HEK293 (cell line): Measurements from ENCODE around the gene PDXK.

ENCODE experiments used
- CTCF ChIA-PET: fragments of 350-600 bp; formaldehyde crosslinking; extraction: SDS; loops from one replicate; lab custom pipeline; 2021; ENCODE audit warnings: antibody characterized with exemption; lab: Yijun Ruan, JAX
- POLR2A ChIA-PET: fragments of 300-600 bp; formaldehyde crosslinking; extraction: SDS; loops from one replicate; lab custom pipeline; 2020; ENCODE audit warnings: antibody characterized with exemption, inconsistent platforms; lab: Yijun Ruan, JAX
- H3K27ac ChIP-seq: fragments of 200-500 bp; sonication (Bioruptor generic); 2 replicates; pipeline ENCODE4 v1.5.1; 2014; ENCODE audit warnings: low read depth, low read length, control low read depth, inconsistent platforms; ENCODE audit errors: extremely low read depth
- H3K36me3 ChIP-seq, 2 experiments: fragments of 200-500 bp in 1 of 2; sonication (Bioruptor generic) in 1 of 2; 1 replicate in 1 of 2; 2 replicates in 1 of 2; pipeline ENCODE4 v1.5.1; 2014 to 2017; ENCODE audit warnings: inconsistent platforms in 2 of 2, low read length in 2 of 2; ENCODE audit not compliant: control insufficient read depth in 2 of 2, insufficient read depth in 1 of 2
- H3K4me1 ChIP-seq: fragments of 200-500 bp; sonication (Bioruptor generic); 2 replicates; pipeline ENCODE4 v1.5.1; 2014; ENCODE audit warnings: mild to moderate bottlenecking, low read length, inconsistent platforms; ENCODE audit not compliant: control insufficient read depth, insufficient read depth
- H3K4me3 ChIP-seq: 2 replicates; pipeline ENCODE4 v1.5.1; 2011; ENCODE audit warnings: low read depth, mild to moderate bottlenecking, control low read depth, low read length, moderate library complexity
- H3K9me3 ChIP-seq: fragments of 200-500 bp; sonication (Bioruptor generic); 2 replicates; pipeline ENCODE4 v1.5.1; 2014; ENCODE audit warnings: low read depth, low read length, inconsistent platforms; ENCODE audit not compliant: control insufficient read depth, insufficient read depth
- GLI4 ChIP-seq: fragments of 450-650 bp; formaldehyde crosslinking; IDR thresholded peaks from 2 replicates; pipeline ENCODE4 v1.5.1; 2016; ENCODE audit warnings: missing biosample characterization, missing genetic modification characterization
- KLF1 ChIP-seq: fragments of 450-650 bp; formaldehyde crosslinking; IDR thresholded peaks from 2 replicates; pipeline ENCODE4 v1.5.1; 2016; ENCODE audit warnings: missing biosample characterization, missing genetic modification characterization
- KLF7 ChIP-seq: fragments of 450-650 bp; formaldehyde crosslinking; IDR thresholded peaks from 2 replicates; pipeline ENCODE4 v1.5.1; 2016; ENCODE audit warnings: missing biosample characterization, missing genetic modification characterization, borderline replicate concordance
- KLF8 ChIP-seq: fragments of 450-650 bp; formaldehyde crosslinking; IDR thresholded peaks from 2 replicates; pipeline ENCODE4 v1.5.1; 2016; ENCODE audit warnings: missing biosample characterization, missing genetic modification characterization
- KLF9 ChIP-seq: fragments of 450-650 bp; formaldehyde crosslinking; IDR thresholded peaks from 2 replicates; pipeline ENCODE4 v1.5.1; 2016; ENCODE audit warnings: missing biosample characterization, missing genetic modification characterization, low read depth
- RBAK ChIP-seq: fragments of 450-650 bp; formaldehyde crosslinking; IDR thresholded peaks from 2 replicates; pipeline ENCODE4 v1.5.1; 2016; ENCODE audit warnings: missing biosample characterization, missing genetic modification characterization
- SP2 ChIP-seq: fragments of 450-650 bp; formaldehyde crosslinking; IDR thresholded peaks from 2 replicates; pipeline ENCODE4 v1.5.1; 2016; ENCODE audit warnings: missing biosample characterization, missing genetic modification characterization
- TRIM28 ChIP-seq: IDR thresholded peaks from 2 replicates; pipeline ENCODE4 v1.6.1; 2011; ENCODE audit warnings: low read length, control low read depth, borderline replicate concordance
- ZBTB26 ChIP-seq: fragments of 450-650 bp; formaldehyde crosslinking; optimal IDR thresholded peaks from 2 replicates; pipeline ENCODE3; 2016; ENCODE audit warnings: missing biosample characterization, mild to moderate bottlenecking, missing genetic modification characterization
- ZNF114 ChIP-seq: fragments of 450-650 bp; formaldehyde crosslinking; IDR thresholded peaks from 2 replicates; pipeline ENCODE4 v1.5.0; 2017; ENCODE audit warnings: missing biosample characterization, missing genetic modification characterization
- ZNF146 ChIP-seq: fragments of 450-650 bp; formaldehyde crosslinking; IDR thresholded peaks from 2 replicates; pipeline ENCODE4 v1.5.1; 2016; ENCODE audit warnings: missing biosample characterization, missing genetic modification characterization
- ZNF175 ChIP-seq: fragments of 450-650 bp; formaldehyde crosslinking; IDR thresholded peaks from 2 replicates; pipeline ENCODE4 v1.5.1; 2016; ENCODE audit warnings: missing biosample characterization, missing genetic modification characterization
- ZNF23 ChIP-seq: fragments of 450-650 bp; formaldehyde crosslinking; IDR thresholded peaks from 2 replicates; pipeline ENCODE4 v1.5.1; 2016; ENCODE audit warnings: missing biosample characterization, missing genetic modification characterization, borderline replicate concordance
- ZNF341 ChIP-seq: fragments of 450-650 bp; formaldehyde crosslinking; IDR thresholded peaks from 2 replicates; pipeline ENCODE4; 2016; ENCODE audit warnings: low read depth, missing biosample characterization, missing genetic modification characterization
- ZNF394 ChIP-seq: fragments of 450-650 bp; formaldehyde crosslinking; IDR thresholded peaks from 2 replicates; pipeline ENCODE4 v1.5.1; 2016; ENCODE audit warnings: missing biosample characterization, missing genetic modification characterization, mild to moderate bottlenecking, moderate library complexity, borderline replicate concordance
- ZNF423 ChIP-seq: fragments of 450-650 bp; formaldehyde crosslinking; IDR thresholded peaks from 2 replicates; pipeline ENCODE4 v1.5.1; 2016; ENCODE audit warnings: missing biosample characterization, missing genetic modification characterization
- ZNF514 ChIP-seq: fragments of 450-650 bp; formaldehyde crosslinking; IDR thresholded peaks from 2 replicates; pipeline ENCODE4 v1.5.1; 2016; ENCODE audit warnings: missing biosample characterization, missing genetic modification characterization
- ZNF580 ChIP-seq: fragments of 450-650 bp; formaldehyde crosslinking; IDR thresholded peaks from 2 replicates; pipeline ENCODE4 v1.5.1; 2016; ENCODE audit warnings: missing biosample characterization, missing genetic modification characterization
- ZSCAN30 ChIP-seq: fragments of 450-650 bp; IDR thresholded peaks from 2 replicates; pipeline ENCODE4 v1.5.1; 2018; ENCODE audit warnings: missing biosample characterization, mild to moderate bottlenecking, missing genetic modification characterization, moderate library complexity
- TF ChIP-seq, protein P1 (sequence below): fragments of 450-650 bp; formaldehyde crosslinking; IDR thresholded peaks from 2 replicates; pipeline ENCODE4 v1.5.1; 2016; ENCODE audit warnings: missing biosample characterization, missing genetic modification characterization
- TF ChIP-seq, protein P2 (sequence below): fragments of 450-650 bp; formaldehyde crosslinking; IDR thresholded peaks from 2 replicates; pipeline ENCODE4 v1.5.1; 2016; ENCODE audit warnings: missing biosample characterization, missing genetic modification characterization

PDXK gene

DNA sequence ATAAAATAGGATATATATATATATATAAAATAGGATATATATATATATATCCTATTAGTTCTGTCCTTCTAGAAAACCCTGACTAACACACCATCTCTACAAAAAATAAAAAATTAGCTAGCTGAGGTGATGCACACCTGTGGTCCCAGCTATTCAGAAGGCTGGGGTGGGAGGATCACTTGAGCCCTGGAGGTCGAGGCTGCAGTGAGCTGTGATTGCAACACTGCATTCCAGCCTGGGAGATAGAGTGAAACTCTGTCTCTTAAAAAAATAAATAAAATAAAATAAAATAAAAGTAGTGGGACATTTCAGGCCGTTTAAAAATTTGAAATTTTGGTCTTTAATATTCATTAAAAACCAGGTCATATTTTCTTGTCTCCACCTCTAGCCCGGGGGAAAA, 66.2 kb downstream of the PDXK start:
- H3K4me1 ChIP-seq = no peaks in the 10 kb centered on the region
- no peak overlapping the region for H3K27ac ChIP-seq
- H3K4me3 ChIP-seq = no peak overlapping the region
- TF ChIP-seq ZNF514 (tag by site-specific recombination) = no peak
- TF ChIP-seq, protein P1, sequence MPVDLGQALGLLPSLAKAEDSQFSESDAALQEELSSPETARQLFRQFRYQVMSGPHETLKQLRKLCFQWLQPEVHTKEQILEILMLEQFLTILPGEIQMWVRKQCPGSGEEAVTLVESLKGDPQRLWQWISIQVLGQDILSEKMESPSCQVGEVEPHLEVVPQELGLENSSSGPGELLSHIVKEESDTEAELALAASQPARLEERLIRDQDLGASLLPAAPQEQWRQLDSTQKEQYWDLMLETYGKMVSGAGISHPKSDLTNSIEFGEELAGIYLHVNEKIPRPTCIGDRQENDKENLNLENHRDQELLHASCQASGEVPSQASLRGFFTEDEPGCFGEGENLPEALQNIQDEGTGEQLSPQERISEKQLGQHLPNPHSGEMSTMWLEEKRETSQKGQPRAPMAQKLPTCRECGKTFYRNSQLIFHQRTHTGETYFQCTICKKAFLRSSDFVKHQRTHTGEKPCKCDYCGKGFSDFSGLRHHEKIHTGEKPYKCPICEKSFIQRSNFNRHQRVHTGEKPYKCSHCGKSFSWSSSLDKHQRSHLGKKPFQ = no peak
- H3K9me3 ChIP-seq = no peaks in the 10 kb centered on the region
- no peaks in the 10 kb centered on the region for H3K36me3 ChIP-seq
- CTCF ChIA-PET = interaction anchor here (0.8 kb wide), 1 partner anchor 123 kb away, joined by 6 read pairs; no protein-coding TSS in a partner anchor
- POLR2A ChIA-PET = interaction anchor here (0.6 kb wide), 1 partner anchor 275 kb away, joined by 3 read pairs; no protein-coding TSS in a partner anchor

DNA sequence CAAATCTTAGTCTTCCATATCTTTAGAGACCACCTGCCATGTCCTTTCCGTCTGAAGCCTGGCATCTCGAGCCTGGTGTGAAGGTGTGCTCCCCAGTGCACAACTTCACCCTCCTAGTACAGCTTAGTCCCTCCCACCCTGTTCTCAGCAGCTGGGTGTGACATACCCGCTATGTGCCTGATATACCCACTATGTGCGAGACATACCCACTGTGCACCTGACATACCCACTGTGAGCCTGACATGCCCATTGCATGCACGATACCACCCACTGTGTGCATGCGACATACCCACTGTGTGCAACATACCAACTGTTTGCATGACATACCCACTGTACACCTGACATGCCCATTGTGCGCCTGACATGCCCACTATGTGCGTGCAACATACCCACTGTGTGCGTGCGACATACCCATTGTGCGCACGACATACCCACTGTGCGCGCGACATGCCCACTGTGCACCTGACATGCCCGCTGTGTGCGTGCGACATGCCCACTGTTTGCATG, 67.4 kb downstream of the PDXK start:
- ChIA-PET POLR2A (no interaction called here), CTCF (no interaction called here)
- Histone ChIP-seq H3K27ac (no peak overlapping the region), H3K4me3 (no peak overlapping the region), H3K9me3 (no peaks in the 10 kb centered on the region), H3K36me3 (peaks cover 6 to 10% of the 10 kb centered on the region in 2 experiments; a peak in 2 of 3 replicates), H3K4me1 (peaks cover 8% of the 10 kb centered on the region)
- TF ChIP-seq ZNF580 (tag by site-specific recombination) (peak; percentile 38; the same call in 1 of the 2 replicates), RBAK (tag by site-specific recombination) (no peak), ZNF175 (tag by site-specific recombination) (no peak), SP2 (tag by site-specific recombination) (no peak), ZBTB26 (tag by site-specific recombination) (peak; percentile 16), ZNF23 (tag by site-specific recombination) (no peak)
- TF ChIP-seq, protein P1 = 0 out of 2 replicates have a peak, but pooled peaks have one; percentile 18

DNA sequence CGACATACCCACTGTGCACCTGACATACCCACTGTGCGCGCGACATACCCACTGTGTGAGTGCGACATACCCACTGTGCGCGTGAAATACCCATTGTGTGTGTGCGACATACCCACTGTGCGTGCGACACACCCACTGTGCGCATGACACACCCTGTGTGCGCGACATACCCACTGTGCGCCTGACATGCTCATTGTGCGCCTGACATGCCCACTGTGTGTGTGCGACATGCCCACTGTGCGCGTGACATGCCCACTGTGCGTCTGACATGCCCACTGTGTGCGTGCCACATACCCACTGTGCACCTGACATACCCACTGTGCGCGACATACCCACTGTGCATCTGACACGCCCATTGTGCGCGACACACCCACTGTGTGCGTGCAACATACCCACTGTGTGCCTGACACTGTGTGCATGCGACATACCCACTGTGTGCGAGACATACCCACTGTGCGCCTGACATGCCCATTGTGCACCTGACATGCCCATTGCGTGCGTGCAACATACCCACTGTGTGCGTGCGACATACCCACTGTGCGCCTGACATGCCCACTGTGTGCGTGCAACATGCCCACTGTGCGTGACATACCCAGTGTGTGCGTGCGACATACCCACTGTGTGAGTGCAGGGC, 68.0 kb downstream of the PDXK start:
- POLR2A ChIA-PET = no interaction called here
- CTCF ChIA-PET = no interaction called here
- no peak overlapping the region for H3K4me3 ChIP-seq
- peaks cover 9 to 16% of the 10 kb centered on the region in 2 experiments; a peak in 2 of 3 replicates for H3K36me3 ChIP-seq
- H3K27ac ChIP-seq = no peak overlapping the region
- peaks cover 8% of the 10 kb centered on the region for H3K4me1 ChIP-seq
- no peaks in the 10 kb centered on the region for H3K9me3 ChIP-seq
- TF ChIP-seq ZSCAN30 (tag by site-specific recombination) (peak; percentile 47; the same call in 1 of the 2 replicates), KLF7 (0 out of 2 replicates have a peak, but pooled peaks have one; percentile 34), KLF1 (tag by site-specific recombination) (peak; percentile 57), GLI4 (tag by site-specific recombination) (no peak), ZNF423 (tag by site-specific recombination) (peak; percentile 17; the same call in 1 of the 2 replicates), ZBTB26 (tag by site-specific recombination) (peak; percentile 5), TRIM28 (peak; percentile 76; the same call in 1 of the 2 replicates), ZNF146 (tag by site-specific recombination) (0 out of 2 replicates have a peak, but pooled peaks have one; percentile 24), ZNF341 (no peak), ZNF114 (tag by site-specific recombination) (no peak), KLF9 (peak; percentile 81), KLF8 (tag by site-specific recombination) (peak; percentile 60; the same call in 1 of the 2 replicates), ZNF580 (tag by site-specific recombination) (peak; percentile 21), ZNF394 (tag by site-specific recombination) (no peak)
- TF ChIP-seq, protein P2, sequence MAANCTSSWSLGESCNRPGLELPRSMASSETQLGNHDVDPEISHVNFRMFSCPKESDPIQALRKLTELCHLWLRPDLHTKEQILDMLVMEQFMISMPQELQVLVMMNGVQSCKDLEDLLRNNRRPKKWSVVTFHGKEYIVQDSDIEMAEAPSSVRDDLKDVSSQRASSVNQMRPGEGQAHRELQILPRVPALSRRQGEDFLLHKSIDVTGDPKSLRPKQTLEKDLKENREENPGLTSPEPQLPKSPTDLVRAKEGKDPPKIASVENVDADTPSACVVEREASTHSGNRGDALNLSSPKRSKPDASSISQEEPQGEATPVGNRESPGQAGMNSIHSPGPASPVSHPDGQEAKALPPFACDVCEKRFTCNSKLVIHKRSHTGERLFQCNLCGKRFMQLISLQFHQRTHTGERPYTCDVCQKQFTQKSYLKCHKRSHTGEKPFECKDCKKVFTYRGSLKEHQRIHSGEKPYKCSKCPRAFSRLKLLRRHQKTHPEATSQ (tag by site-specific recombination) = peak; percentile 78; the same call in 1 of the 2 replicates
